Fibroblast of gingiva (primary cell): ENCODE data around the gene MALSU1.

Experiments used
- DNase-seq: peaks from one replicate; pipeline ENCODE4 v3.0.0-alpha.2; 2011; ENCODE audit warnings: low read depth

MALSU1 gene

DNA sequence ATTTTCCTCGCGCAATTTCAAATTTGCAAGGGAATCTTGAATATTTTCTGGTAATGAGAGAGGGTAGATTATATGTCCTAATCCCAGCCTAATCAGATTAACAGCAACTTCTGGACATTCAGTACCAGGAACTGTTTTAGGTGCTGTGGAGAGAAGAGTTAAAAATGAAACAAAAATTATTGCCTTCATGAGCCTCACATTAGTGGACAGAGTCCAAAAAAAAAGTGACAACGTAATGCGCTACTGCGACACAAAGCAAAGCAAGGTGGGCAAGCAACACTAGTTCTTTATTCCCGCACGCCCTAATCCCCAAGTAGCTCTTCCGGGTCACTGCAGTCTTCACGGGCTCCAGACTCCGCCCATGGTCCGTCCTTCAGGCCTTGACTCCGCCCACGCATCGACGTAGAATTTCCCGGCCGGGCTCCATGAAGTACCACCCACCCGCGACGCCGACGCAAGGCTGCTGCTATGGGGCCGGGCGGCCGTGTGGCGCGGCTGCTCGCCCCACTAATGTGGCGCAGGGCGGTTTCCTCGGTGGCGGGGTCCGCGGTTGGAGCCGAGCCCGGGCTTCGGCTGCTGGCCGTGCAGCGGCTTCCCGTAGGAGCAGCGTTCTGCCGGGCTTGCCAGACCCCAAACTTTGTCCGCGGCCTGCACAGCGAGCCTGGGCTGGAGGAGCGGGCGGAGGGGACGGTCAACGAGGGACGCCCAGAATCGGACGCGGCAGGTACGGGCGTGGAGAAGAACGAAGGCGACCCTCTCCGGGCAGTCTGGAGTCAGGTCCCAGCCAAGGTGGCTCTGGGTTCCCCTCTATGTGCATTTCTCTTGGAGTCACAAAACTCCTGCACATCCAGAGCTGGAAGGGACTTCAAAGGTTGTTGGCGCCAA, at the start of gene MALSU1:
MALSU1 (plus strand) TSS at position 455 of the 885 bp plus-strand sequence; CDS start at position 469, 14 bp downstream.
- DNase-seq, result peak; percentile 95

DNA sequence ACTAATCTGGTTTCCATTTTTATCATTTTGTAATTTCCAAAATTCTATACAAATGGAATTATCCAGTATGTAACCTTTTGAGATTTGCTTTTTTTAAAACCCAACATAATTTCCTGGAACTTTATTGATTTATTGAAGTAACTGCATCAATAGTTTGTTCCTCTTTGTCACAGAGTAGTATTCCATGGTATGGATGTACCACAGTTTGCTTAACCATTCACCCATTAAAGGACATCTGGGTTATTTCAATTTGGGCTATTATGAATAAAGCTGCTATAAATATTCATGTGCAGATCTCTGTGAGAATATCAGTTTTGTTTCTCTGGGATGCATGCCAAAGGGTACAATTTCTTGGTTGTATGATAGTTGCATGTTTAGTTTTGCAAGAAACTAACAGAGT, 49.7 kb upstream of the MALSU1 start:
- peak; percentile 33 for DNase-seq

DNA sequence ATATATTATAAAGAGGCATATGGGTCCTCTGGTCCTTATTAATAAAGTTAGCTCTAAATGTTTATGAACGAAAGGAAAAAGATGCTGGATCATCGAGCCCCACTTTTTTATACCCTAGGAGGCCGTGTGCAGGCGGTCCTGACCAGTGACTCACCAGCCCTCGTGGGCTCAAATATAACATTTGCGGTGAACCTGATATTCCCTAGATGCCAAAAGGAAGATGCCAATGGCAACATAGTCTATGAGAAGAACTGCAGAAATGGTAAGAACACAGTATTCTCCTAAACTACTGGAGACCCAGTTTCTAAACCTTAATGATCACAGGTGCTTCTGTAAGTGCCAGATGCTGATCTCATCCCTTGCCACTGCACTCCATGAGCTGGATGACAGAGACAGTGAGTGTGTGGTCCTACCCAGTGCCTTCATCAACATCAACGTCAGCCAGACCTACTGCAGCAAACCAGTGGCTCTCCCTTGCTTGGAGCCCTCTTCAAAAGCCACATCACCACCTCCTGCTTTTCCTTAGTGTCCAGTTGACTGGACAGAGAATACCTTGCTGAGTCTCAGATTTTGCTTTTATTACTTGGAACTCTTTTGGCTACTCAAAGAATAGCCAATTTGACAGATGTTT, 45.0 kb upstream of the MALSU1 start:
- DNase-seq, result peak; percentile 29

DNA sequence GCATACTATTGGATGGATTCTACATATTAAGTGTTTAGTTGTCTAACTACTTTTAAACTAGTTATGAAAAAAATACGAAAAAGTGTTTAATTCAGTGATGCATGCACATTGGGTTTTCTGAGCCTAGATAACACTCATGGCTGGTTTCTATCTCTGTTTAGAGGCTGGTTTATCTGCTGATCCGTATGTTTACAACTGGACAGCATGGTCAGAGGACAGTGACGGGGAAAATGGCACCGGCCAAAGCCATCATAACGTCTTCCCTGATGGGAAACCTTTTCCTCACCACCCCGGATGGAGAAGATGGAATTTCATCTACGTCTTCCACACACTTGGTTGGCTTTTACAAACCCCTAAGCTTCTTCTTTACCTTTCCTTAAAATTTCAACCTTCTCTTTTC, 42.4 kb upstream of the MALSU1 start:
- no peak for DNase-seq

- DNase-seq, result no peak
Measured at GRCh38 chr7:23260371-23260770, 38.8 kb upstream of the MALSU1 start.

- peak; percentile 57 for DNase-seq
Measured at GRCh38 chr7:23261843-23262452, 37.2 kb upstream of the MALSU1 start.

DNA sequence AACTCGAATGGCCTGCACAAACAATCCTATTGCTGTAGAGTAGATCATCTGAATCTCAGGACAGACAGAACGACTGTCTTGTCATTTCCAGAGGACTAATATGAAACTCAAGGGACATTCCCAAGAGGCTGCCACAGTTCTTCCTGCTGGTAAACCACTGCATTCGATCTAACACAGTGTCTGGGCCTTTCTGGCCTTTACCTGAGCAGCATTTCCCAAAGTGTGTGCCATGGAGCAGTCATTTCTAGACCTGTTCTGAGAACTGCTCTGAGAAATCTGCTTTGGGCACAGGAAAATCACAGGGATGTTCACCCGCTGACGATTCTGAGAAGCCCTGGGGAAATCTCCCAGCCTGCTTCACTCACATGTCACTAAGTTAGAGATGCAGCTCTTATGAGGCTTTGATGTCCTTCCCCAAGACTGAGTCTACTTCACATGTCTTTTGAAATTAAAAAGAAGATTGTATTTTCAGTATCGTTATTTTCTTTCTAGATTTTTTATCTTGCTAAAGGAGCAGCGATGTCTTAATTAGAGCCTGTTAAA, 34.2 kb upstream of the MALSU1 start:
- no peak for DNase-seq

- DNase-seq, result no peak
Measured at GRCh38 chr7:23266918-23267317, 32.2 kb upstream of the MALSU1 start.

- no peak for DNase-seq
Measured at GRCh38 chr7:23267357-23267756, 31.8 kb upstream of the MALSU1 start.

DNA sequence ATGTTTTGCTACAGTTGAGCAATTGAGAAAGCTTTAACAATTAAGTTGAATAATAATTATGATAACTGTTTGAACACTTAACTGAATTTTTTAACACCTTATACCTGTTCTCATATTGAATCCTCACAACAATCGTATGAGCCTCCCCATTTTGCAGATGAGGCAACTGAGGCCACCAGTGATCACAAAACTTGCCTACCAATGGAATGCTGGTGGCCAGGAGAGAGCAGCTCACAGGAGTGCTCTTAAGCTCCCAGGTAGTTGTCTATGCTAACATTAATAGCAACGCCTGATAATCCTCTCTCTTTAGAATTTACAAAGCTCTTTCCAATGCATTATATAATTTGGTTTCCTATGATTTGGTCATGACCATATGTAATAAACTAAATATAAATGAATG, 31.0 kb upstream of the MALSU1 start:
- DNase-seq, result no peak

DNA sequence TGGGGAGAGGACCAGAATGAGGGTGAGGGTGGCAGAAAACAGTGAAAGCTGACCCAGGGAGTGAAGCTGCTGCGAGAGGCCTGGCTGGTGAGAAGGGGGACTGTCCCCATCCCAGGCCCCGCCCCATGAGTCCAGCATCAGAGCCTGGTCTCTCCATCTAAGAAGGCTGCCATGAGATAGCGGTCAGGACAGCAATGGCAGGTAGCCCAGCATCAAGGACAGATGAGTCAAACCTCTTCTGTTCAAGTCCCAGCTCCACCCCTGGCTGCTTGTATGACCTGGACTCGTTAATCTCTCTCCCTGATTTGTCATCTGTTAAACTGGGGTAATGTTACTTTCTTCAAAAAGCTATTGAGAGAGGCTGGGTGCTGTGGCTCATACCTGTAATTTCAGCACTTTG, 30.4 kb upstream of the MALSU1 start:
- DNase-seq, result no peak

DNA sequence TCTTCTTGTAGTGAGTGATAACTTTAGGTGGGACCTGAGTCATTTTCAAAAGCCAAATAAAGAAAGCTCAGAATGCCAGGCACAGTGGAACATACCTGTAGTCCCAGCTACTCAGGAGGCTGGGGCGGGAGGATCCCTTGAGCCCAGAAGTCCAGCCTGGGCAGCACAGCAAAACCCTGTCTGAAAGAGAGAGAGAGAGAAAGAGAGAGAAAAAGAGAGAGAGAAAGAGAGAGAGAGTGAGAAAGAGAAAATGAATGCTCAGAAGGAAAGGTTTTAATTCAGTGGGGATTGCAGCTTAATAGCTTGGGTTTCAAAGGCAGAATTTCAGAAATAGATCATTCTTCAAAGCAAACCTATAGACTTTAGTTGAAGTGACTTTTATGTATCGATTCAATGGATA, 26.9 kb upstream of the MALSU1 start:
- no peak for DNase-seq

DNA sequence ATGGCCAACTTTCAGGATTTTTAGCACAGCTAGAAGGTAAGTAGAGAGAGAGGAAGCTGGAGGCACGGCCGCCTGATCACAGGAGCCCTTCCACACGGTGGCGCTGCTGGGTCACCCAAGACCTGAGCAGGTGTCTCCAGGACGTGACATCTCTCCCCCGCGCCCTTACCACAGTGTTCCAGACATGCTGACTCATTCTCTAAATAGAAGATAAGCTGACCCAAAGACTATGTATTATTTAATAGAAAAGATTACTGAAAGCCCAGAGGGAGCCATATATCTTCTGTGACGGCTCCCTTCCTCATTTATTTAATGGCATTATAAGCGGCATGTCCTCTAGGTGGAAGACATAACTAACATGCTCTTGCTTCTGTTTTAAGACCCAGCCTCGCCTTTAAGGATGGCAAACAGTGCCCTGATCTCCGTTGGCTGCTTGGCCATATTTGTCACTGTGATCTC, 26.0 kb upstream of the MALSU1 start:
- DNase-seq, result peak; percentile 40

DNA sequence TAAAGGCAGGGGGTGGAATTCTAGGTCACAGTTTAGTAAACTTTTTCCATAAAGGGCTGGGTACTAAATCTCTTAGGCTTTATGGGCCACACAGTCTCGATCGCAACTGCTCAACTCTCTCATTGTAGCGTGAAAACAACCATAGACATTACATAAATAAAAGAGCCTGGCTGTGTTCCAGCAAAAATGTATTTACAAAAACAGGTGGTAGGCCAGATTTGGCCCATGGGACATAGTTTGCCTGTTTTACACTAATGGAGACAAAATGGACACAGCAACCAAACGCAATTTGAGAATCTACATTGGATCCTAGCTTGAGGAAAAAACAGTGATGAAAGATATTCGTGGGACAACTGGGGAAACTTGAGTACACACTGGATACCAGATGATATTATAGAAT, 23.2 kb upstream of the MALSU1 start:
- DNase-seq, result no peak

DNA sequence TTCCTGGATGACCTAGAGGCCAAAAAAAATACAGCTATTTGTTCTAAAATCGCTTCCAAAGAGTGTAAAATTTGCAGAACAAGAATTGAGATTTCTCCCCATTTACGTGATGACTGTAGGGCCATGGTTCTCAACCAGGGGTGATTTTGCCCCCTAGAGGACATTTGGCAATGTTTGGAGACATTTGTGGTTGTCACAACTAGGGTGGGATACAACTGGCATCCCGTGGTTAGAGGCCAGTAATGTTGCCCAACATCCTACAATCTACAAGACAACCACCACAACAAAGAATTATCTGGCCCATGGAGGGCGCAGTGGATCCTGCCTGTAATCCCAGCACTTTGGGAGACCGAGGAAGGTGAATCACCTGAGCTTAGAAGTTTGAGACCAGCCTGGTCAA, 22.8 kb upstream of the MALSU1 start:
- no peak for DNase-seq

- DNase-seq, result no peak
Measured at GRCh38 chr7:23276947-23277346, 22.2 kb upstream of the MALSU1 start.

DNA sequence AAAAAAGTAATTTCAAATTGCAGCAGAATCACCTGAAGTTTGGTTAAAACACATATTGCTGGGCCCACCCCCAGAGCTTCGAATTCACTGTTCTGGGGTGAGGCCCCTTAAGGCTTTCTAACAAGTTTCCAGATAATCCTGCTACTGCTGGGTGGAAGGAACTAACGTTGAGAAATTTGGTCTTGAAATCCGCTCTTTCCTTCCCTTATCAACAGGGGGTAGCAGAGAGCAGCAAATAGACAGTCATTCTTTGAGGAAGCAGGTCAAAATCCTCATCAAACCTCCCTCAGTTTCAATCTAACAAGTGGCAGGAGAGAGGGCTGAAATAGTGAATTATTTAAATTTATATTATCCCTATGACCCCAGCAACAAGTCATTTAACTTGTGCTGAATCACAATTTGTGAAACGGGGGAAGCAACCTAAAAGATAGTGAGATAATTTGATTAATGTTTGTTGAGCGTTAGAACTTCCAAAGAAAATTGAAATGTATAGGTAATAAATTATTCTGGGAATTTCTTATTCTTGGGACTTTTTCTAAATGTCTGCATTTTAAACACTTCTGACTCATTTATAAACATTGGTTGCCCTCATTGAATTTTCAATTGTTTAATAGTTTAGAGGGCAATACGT, 21.7 kb upstream of the MALSU1 start:
- peak; percentile 59 for DNase-seq

DNA sequence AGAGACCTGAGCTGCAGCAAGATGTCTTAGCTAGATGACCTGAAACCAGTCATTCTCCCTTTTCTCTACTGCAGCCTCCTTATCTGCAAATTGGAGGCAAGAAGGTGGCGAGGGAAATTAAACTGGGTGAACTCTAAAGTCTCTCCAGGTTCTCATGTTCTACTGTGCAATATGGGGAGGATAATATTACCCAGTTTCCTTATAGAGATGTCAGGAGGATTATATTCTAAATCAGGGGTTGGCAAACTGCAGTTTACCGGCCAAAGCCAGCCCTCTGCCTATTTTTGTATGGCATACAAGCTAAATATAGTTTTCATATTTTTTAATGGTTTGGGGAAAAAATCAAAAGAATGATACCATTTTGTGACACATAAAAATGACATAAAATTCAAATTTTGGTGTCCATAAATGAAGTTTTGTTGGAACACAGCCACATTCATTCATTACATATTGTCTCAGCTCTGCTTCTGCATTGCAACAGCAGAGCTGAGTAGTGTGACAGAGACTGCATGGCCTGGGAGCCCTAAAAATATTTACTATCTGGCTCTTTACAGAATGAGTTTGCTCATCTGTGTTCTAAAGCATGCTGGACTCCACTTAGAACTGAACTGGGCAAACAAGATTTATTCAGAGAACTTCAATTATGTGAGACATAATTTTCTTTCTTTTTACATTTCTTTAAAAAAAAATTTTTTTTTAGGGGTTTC, 19.2 kb upstream of the MALSU1 start:
- DNase-seq, result no peak

DNA sequence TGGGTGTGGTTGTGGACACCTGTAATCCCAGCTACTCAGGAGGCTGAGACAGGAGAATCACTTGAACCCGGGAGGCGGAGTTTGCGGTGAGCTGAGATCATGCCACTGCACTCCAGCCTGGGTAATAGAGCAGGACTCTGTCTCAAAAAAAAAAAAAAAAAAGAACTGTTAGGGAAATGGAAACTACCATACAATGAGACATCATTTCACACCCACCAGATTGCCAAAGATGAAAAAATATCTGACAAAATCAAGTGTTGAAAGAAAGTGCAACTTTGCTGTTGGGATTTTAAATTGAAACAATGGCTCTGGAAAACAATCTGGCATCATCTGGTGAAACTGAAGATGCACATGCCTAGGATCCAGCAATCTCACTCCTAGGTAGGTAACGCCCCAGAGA, 16.1 kb upstream of the MALSU1 start:
- no peak for DNase-seq

- DNase-seq, result no peak
Measured at GRCh38 chr7:23284871-23285270, 14.3 kb upstream of the MALSU1 start.
